MCF 10A (cell line): ENCODE data around the gene PDZRN4. TPM values are rescaled to one million over a fixed set of nuclear protein-coding genes. Genes with fewer than 3 reads are reported as not detected.

Source experiments
- Bru-seq: library from RNA; stranded (reverse); fragments of 400-500 nt; gene quantifications from one replicate; lab custom pipeline; 2021; lab: Mats Ljungman, UMichigan
- BruChase-seq, 2 experiments: library from RNA; stranded (reverse); fragments of 400-500 nt; gene quantifications; one replicate each; lab custom pipeline; 2021; lab: Mats Ljungman, UMichigan
- BruUV-seq: library from RNA; stranded (reverse); fragments of 400-500 nt; replicated peaks from 2 replicates; lab custom pipeline; 2021; lab: Mats Ljungman, UMichigan
- CTCF ChIA-PET: fragments of 300-600 bp; sonication (Branson Sonifier 250); formaldehyde crosslinking; extraction: SDS; loops from one replicate; lab custom pipeline; 2021; ENCODE audit warnings: antibody characterized with exemption, inconsistent platforms; lab: Yijun Ruan, JAX
- POLR2A ChIA-PET: fragments of 300-600, 350-650 bp; sonication (Branson Sonifier 250); formaldehyde crosslinking; extraction: SDS; loops from one replicate; lab custom pipeline; 2020; ENCODE audit warnings: antibody characterized with exemption, inconsistent platforms; lab: Yijun Ruan, JAX
- DNase-seq: peaks from one replicate; pipeline ENCODE4 v3.0.0-alpha.2; 2018; ENCODE audit not compliant: unreplicated experiment
- H3K27ac Mint-ChIP-seq: one replicate; pipeline ENCODE4 v1.8.0; 2022; ENCODE audit warnings: mild to moderate bottlenecking, low read depth, mixed read lengths; ENCODE audit not compliant: unreplicated experiment
- H3K27me3 Mint-ChIP-seq: one replicate; pipeline ENCODE4 v1.8.0; 2022; ENCODE audit warnings: mixed read lengths; ENCODE audit not compliant: insufficient read depth, unreplicated experiment
- H3K36me3 Mint-ChIP-seq: one replicate; pipeline ENCODE4 v1.8.0; 2022; ENCODE audit warnings: mild to moderate bottlenecking, moderate library complexity, mixed read lengths; ENCODE audit not compliant: insufficient read depth, unreplicated experiment
- H3K4me1 Mint-ChIP-seq: one replicate; pipeline ENCODE4 v1.8.0; 2022; ENCODE audit warnings: mixed read lengths; ENCODE audit not compliant: insufficient read depth, unreplicated experiment
- H3K4me3 Mint-ChIP-seq: one replicate; pipeline ENCODE4 v1.8.0; 2022; ENCODE audit warnings: mild to moderate bottlenecking, moderate library complexity, mixed read lengths; ENCODE audit not compliant: unreplicated experiment
- H3K9me3 Mint-ChIP-seq: one replicate; pipeline ENCODE4 v1.8.0; 2022; ENCODE audit warnings: mixed read lengths; ENCODE audit not compliant: unreplicated experiment
- intact Hi-C: fragments of 100-400 bp; cut with micrococcal nuclease; formaldehyde crosslinking; loops from 2 replicates; pipeline ENCODE4 v1.14.1; 2022
- long read RNA-seq: library from polyadenylated mRNA; stranded (forward); transcript quantifications from one replicate; pipeline ENCODE4 v2.0.0, GENCODE V29; 2022
- total RNA-seq: library from RNA; stranded (reverse); gene quantifications from 2 replicates; pipeline ENCODE4 v1.2.3, GENCODE V29; 2022
- TF ChIP-seq, protein P1 (sequence below): fragments of 200-600 bp; IDR thresholded peaks from one replicate; pipeline ENCODE4 v1.8.0; 2022; ENCODE audit warnings: antibody characterized with exemption, mild to moderate bottlenecking; ENCODE audit not compliant: unreplicated experiment

PDZRN4 gene
- total RNA-seq (not detected in 2 replicates), Bru-seq, nascent RNA (not detected), BruChase-seq, experiment 1, labeled RNA remaining after a 6-hour chase (not detected), BruChase-seq, experiment 2, labeled RNA remaining after a 2-hour chase (not detected)
- long read RNA-seq = 0 reads

DNA sequence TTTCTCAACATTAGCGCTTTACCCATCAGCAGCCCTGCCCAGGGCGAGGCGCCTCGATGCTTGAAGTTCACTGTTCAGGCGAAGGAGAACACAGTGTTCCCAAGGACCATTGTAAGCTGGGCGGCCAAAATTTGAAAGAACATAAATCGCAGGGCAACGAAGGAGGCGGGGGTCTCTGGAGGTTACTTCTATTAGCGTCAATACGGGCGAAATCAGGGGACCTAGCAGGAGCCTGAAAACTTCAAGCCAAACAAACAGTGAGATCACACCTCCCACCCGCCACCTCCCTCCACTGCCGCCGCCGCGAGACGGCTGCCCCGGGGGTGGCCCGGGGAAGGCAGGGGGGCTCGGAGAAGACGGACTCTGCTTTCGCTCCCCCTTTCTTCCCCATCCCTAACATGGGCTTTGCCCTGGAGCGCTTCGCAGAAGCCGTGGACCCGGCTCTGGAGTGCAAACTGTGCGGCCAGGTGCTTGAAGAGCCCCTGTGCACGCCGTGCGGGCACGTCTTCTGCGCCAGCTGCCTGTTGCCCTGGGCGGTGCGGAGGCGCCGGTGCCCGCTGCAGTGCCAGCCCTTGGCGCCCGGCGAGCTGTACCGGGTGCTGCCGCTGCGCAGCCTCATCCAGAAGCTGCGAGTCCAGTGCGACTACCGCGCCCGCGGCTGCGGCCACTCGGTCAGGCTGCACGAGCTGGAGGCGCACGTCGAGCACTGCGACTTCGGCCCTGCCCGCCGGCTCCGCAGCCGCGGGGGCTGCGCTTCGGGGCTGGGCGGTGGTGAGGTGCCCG, at the start of gene PDZRN4:
Gene PDZRN4, plus strand, starts transcription at position 263 of the 783 bp plus-strand sequence.
- ChIA-PET POLR2A (no interaction called here), CTCF (no interaction called here)
- no peaks in the 10 kb centered on the region for H3K36me3 Mint-ChIP-seq
- no peak within 1 kb of the TSS for H3K27ac Mint-ChIP-seq
- H3K4me1 Mint-ChIP-seq = no peaks in the 10 kb centered on the region
- H3K9me3 Mint-ChIP-seq = no peaks in the 10 kb centered on the region
- TF ChIP-seq, protein P1, sequence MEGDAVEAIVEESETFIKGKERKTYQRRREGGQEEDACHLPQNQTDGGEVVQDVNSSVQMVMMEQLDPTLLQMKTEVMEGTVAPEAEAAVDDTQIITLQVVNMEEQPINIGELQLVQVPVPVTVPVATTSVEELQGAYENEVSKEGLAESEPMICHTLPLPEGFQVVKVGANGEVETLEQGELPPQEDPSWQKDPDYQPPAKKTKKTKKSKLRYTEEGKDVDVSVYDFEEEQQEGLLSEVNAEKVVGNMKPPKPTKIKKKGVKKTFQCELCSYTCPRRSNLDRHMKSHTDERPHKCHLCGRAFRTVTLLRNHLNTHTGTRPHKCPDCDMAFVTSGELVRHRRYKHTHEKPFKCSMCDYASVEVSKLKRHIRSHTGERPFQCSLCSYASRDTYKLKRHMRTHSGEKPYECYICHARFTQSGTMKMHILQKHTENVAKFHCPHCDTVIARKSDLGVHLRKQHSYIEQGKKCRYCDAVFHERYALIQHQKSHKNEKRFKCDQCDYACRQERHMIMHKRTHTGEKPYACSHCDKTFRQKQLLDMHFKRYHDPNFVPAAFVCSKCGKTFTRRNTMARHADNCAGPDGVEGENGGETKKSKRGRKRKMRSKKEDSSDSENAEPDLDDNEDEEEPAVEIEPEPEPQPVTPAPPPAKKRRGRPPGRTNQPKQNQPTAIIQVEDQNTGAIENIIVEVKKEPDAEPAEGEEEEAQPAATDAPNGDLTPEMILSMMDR = no peak
- H3K27me3 Mint-ChIP-seq = peaks cover 27% of the 10 kb centered on the region
- intact Hi-C loops = no loop called here
- H3K4me3 Mint-ChIP-seq = no peak within 1 kb of the TSS
- DNase-seq = no peak
- no TSS peak for BruUV-seq

DNA sequence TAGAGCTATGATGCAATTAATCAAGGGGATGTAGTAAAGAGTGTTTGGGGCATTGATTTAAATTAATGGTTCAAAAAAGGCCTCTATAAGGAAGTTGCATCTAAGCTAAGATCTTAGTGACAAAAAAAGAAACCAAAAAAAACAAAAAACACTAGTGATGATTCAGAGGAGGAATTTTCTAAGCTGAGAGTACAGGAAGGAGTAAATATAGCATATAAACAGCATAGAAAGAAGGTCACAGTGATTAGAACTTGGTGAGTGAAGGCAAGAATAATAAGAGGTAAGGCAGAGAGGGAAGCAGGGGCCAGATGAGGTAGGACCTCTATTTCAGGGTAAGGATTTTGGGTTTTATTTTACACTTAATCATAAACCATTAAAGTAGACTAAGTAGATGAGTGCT, 48.0 kb upstream of the PDZRN4 start:
- intact Hi-C loops = no loop called here
- Mint-ChIP-seq H3K27me3 (no peaks in the 10 kb centered on the region), H3K9me3 (no peaks in the 10 kb centered on the region), H3K4me3 (no peak overlapping the region), H3K27ac (no peak overlapping the region), H3K36me3 (no peaks in the 10 kb centered on the region), H3K4me1 (no peaks in the 10 kb centered on the region)
- BruUV-seq = no TSS peak
- no peak for DNase-seq
- POLR2A ChIA-PET = no interaction called here
- TF ChIP-seq, protein P1 = no peak
- CTCF ChIA-PET = no interaction called here

DNA sequence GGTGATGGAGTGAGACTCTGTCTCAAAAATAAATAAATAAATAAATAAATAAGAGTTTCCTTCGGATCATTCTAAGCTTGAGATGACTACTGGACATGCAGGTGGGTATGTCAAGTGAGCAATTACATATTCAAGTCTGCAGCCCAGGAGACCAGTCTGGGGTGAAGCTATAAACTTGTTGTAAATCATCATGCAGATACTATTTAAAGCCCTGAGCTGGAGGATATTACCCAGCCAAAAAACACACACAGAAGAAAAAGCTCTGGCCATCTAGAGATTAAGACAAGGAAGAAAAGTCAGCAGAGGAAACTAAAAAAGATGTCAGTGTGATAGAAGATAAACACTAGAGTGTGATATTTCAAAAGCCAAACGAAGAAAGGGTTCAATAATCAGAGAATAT, 47.0 kb upstream of the PDZRN4 start:
- CTCF ChIA-PET = no interaction called here
- H3K27ac Mint-ChIP-seq = no peak overlapping the region
- H3K4me1 Mint-ChIP-seq = no peaks in the 10 kb centered on the region
- H3K36me3 Mint-ChIP-seq = no peaks in the 10 kb centered on the region
- no peak overlapping the region for H3K4me3 Mint-ChIP-seq
- no peaks in the 10 kb centered on the region for H3K9me3 Mint-ChIP-seq
- H3K27me3 Mint-ChIP-seq = no peaks in the 10 kb centered on the region
- POLR2A ChIA-PET = no interaction called here
- no peak for DNase-seq
- intact Hi-C loops = no loop called here
- BruUV-seq = no TSS peak
- TF ChIP-seq, protein P1 = no peak

DNA sequence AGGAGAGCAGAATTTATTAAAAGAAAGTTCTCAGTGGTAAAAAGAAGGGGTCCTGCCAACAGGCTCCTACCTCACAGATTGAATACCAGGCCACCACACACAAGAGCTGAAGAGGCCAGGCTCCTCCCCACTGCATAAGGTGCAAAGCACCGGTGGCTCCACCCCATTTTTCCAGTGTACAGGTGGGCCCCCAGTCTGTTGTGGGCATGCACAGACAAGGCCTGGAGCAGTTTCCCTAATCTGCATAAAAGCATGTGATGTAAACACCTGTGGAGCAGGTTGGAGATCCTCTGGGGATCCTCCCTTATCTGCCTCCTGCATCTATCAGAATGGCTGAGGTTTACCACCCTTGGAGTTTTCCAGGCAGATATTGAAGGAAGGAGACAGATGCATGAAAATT, 45.7 kb upstream of the PDZRN4 start:
- TF ChIP-seq, protein P1 = no peak
- H3K27me3 Mint-ChIP-seq = no peaks in the 10 kb centered on the region
- H3K4me1 Mint-ChIP-seq = no peaks in the 10 kb centered on the region
- H3K4me3 Mint-ChIP-seq = no peak overlapping the region
- no peaks in the 10 kb centered on the region for H3K9me3 Mint-ChIP-seq
- no peak for DNase-seq
- intact Hi-C loops = no loop called here
- ChIA-PET POLR2A (no interaction called here), CTCF (no interaction called here)
- no TSS peak for BruUV-seq
- H3K36me3 Mint-ChIP-seq = no peaks in the 10 kb centered on the region
- no peak overlapping the region for H3K27ac Mint-ChIP-seq
